ENCODE data around the gene HHIPL2.

DNA sequence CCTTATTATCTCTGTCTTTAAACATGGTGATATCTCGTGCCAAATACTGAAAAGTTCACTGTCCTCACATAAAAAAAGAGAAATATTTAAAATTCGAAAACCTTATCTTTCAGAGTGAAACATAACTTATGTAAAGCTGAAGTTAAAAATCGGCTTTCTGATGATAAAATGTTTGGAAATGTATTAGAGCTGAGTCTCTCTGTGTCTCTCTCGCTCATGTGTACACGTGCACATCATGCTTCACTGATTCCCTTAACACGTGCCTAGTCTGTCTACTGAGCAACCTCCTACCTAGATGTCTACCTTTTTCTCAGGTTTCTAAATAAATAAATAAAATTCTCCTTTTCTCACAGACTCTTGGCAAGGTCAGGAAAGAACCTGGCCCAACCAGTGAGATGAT, 17.1 kb downstream of the HHIPL2 start:
- TF ChIP-seq SUZ12 (IDR thresholded peaks at IDR 0.05; ENCODE audit: extremely low read depth, insufficient read depth, insufficient read length) (no peak), YY1 (IDR thresholded peaks at IDR 0.05; ENCODE audit: insufficient read depth, insufficient read length) (no peak)
